HG03442 (cell line): Measurements from ENCODE around the gene SMURF2.
"Not testable (repeated sequence)": the region's sequence is repeated elsewhere in the genome, so short reads cannot be mapped to it uniquely, and the experiment has no call there.

Experiments
- ATAC-seq: cut with Tn5 transposase; IDR thresholded peaks from one replicate; pipeline ENCODE4 v1.9.1; 2021; ENCODE audit warnings: mild to moderate bottlenecking, moderate library complexity; ENCODE audit not compliant: unreplicated experiment

SMURF2 gene

DNA sequence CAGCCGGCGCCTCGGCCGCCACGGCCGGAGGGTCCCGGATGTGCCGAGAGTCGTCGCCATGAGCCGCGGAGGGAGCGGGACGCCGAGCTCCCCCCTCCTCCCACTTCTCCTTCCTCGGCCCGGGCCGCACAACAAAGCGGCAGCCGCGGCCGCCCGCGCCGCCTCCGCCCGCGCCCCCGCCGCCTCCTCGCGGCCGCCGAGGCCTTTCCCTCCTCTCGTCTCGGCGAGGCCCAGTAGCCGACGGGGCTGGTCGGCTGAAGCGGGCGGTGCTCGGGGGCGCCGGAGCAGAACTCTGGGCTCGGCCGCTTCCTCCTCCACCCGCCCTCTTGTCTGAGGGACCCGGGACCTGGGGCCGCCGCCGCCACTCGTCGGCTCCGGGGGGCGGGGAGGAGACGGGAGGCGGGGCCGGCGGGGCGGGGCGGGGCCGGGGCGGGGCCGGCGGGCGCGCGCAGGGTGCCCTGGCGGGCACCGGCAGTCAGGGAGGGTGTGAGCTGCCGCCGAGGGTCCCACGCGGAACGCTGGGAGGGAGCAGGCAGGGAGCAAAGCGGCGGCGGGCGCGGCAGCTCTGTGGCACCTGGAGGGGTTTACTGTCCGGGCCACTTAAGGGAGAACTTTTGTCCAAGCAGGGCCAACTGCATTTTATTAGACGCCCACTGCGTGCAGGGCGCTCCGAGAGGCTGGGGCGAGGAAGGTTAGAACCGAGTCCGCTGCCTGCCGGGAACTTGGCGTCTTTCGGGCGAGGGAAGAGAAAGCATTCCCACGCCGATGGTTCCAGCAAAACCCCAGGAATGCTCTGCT, at the start of gene SMURF2:
Gene SMURF2, minus strand, starts transcription at position 332 of the 798 bp plus-strand sequence. CDS start 427 bp downstream, outside the sequence.
- peak; percentile 83 for ATAC-seq

GRCh38 chr17:64709481-64709880, 47.4 kb upstream of the SMURF2 start:
- ATAC-seq, result no peak

- ATAC-seq, result no peak
Observed at GRCh38 chr17:64707050-64707591, 45.0 kb upstream of the SMURF2 start.

DNA sequence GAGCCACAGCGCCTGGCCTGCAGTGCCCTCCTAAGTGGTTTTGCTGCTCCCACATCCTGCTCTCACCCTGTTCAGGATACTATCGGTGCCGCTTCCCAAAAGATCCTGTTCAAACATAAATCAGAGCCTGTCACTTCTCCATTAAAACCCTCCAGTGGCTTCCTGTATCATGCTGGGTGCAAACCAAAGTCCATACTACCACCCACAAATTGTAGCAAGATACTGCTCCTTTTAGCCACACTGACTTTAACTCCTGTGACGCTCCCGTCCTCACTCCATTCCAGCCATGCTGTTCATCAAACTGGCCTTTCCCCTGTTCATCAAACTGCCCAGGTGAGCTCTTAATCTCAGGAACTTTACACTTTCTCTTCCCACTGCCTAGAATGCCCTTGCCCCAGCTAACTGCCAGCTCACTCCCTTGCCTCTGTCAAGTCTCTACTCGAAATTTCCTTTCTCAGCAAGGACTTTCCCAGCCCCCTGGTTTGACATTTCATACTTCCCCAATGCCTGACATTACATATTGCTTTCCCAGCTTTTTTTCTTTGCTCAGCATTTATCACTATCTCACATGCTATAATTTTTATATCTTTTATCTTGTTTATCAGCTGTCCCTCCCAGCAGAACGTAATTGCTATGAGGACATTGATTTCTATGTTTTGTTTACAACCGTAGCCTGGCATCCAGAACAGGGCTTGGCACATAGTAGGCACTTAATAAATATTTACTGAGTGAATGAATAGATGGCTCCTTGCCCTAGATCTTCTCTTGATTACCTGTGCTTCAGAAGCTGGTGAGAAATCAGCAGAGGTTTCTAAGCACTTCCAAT, 44.3 kb upstream of the SMURF2 start:
- ATAC-seq, result no peak

DNA sequence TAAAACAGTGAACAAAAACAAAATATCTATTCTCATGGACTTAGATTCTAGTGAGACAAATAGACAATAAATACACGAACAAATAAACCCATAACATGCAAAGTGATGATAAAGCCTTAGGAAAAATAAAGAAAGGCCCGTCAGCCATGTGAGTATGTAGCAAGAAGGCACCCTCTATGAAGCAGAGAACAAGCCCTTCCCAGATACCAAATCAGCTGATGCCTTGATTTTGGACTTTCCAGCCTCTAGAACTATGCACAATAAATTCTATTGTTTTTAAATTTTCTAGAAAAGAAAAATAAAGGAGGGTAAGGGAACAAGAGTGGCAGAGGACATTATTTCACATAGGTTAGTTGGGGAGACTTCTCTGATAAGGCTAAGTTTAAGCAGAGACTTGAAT, 40.7 kb upstream of the SMURF2 start:
- ATAC-seq, result no peak

GRCh38 chr17:64698725-64699124, 36.6 kb upstream of the SMURF2 start:
- ATAC-seq, result no peak

- no peak for ATAC-seq
Observed at GRCh38 chr17:64694207-64694606, 32.1 kb upstream of the SMURF2 start.

GRCh38 chr17:64692187-64692586, 30.1 kb upstream of the SMURF2 start:
- no peak for ATAC-seq

GRCh38 chr17:64689106-64689505, 27.0 kb upstream of the SMURF2 start:
- ATAC-seq, result no peak

DNA sequence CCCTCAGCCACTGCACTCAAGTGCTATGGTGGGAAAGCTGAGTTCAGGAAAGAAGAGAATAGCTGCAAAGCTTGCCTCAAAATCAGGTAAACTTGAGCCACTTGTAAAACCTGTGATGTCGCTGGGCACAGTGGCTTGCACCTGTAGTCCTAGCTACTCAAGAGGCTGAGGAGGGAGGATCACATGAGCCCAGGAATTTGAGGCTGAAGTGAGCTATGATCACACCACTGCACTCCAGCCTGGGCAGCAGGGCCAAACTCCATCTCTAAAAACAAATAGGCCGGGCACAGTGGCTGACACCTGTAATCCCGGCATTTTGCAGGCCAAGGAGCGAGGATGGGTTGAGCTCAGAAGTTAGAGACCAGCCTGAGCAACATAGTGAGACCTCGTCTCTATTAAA, 26.4 kb upstream of the SMURF2 start:
- no peak for ATAC-seq

- no peak for ATAC-seq
Observed at GRCh38 chr17:64687961-64688360, 25.9 kb upstream of the SMURF2 start.

DNA sequence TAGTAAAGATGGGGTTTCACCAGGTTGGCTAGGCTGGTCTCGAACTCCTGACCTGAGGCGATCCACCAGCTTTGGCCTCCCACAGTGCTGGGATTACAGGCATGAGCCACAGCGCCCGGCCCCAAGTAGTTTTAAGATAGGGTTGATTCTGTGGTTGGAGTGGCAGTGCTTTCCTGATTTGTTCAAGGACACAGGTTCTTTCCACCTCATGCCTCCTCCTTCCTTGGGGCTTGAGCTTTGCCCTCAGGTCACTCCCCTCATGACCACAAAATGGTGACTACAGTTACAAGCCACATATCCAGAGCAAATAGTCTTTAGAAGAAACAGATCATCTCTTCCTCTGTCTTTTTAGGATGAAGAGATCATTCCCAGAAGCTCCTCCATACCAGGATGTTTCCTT, 25.3 kb upstream of the SMURF2 start:
- no peak for ATAC-seq

- no peak for ATAC-seq
Observed at GRCh38 chr17:64686705-64687104, 24.6 kb upstream of the SMURF2 start.

- ATAC-seq, result no peak
Observed at GRCh38 chr17:64685705-64686104, 23.6 kb upstream of the SMURF2 start.

DNA sequence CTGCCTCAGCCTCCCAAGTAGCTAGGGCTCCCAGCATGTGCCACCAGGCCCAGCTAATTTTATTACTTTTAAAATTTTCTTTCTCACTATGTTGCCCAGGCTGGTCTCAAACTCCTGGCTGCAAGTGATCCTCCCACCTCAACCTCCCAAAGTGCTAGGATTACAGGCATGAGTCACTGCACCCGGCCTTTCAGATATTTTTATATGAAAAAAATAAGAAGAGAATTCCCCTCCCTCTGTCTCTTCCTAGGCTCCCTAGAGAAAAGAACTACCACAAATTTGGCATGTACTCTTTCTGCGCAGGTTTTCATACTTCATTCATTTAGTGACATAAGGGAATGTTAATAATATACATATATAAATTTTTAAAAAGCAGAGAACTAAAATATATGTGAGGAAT, 21.7 kb upstream of the SMURF2 start:
- no peak for ATAC-seq

DNA sequence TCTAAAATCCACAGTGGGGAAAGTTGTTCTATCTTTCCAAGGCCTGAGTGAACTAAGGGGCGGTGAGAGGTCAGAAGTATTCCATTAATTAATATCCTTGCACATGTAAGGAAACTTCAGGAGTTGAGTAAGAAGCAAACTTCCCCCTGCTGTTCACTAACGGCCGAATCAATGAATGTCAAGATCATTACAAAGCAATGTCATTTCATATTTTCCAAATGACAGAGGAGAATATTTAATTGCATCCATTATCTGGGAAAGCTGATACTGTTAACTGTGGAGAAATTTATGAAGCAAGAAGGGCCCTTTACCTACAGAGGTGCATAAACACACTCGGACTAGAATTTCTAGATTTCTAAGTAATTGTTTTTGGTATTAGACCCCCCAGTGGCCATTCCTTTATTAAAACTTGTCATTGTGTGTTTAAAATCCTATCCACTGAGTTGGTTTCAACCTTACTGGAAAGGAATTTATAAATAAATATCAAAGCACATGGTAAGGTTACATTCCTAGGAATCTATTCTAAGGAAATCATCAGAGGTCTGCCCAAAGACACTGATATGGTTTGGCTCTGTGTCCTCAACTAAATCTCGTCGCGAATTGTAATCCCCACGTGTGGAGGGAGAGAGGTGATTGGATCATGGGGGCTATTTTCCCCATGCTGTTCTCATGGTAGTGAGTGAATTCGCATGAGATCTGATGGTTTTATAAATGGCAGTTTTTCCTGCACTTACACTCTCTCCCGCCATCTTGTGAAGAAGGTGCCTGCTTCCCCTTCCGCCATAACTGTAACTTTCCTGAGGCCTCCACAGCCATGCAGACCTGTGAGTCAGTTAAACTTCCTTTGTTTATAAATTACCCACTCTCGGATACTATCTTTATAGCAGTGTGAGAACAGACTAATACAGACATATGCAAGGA, 20.4 kb upstream of the SMURF2 start:
- no peak for ATAC-seq

DNA sequence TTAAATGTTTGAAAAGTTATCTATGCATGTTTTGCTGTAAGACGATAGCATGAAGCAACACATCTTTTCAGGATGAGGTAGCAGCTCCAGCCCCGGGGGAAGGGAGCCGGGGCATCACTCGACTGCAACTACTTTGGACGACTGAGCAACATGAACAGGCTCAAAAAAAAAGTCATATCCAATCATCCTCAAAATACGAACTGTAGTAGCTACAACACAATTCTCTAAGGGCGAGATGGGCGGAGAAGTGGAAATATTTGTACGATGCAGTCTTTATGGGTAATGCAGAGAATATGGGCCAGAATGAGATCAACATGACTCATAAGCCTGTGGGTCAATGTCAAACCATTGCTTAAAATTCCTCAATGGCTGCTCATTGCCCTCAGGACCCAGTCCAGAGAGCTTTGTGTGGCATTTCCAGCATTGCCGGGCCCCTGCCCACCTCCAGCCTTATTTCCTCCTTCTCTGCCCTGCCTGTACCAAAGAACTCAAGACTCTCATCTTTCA, 17.7 kb upstream of the SMURF2 start:
- no peak for ATAC-seq

- no peak for ATAC-seq
Observed at GRCh38 chr17:64676763-64677162, 14.7 kb upstream of the SMURF2 start.

DNA sequence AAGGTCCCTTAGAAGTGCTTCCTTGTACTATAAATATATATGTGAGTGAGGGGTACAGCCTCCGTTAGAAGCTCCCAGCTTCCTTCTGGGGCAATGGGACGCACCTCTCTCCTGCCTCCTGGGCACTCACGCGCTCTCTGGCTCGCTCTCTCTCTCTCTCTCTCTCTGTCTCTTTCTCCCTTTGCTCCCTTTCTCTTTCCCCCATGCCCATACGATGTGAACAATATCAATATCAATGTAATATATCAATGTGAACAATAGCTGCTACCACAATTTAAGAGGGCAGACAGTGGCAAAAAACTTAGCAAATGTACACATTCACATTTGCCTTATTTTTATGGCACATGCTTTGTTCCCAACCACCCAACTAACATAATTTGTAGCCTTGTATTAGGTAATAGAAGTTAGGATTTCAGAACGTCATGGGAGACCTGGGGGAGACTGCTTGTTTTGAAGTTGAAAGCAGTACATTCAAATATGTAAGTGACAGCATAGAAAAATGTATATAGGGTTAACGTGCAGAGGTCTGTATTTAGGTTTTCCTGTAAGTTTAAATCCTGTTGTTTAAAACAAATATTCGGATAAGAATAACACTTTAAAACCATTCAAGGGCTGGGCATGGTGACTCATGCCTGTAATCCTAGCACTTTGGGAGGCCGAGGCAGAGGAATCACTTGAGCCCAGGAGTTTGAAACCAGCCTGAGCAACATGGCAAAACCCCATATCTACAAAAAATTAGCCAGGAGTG, 8.9 kb upstream of the SMURF2 start:
- not testable (repeated sequence) for ATAC-seq
